Measurements from ENCODE around the gene SPTB. TPM values are rescaled to one million over a fixed set of nuclear protein-coding genes. Genes with fewer than 3 reads are reported as not detected.

SPTB gene
- total RNA-seq, 4 donors from 2014 or later = 0.13 to 3.8 (median 1.5) TPM

DNA sequence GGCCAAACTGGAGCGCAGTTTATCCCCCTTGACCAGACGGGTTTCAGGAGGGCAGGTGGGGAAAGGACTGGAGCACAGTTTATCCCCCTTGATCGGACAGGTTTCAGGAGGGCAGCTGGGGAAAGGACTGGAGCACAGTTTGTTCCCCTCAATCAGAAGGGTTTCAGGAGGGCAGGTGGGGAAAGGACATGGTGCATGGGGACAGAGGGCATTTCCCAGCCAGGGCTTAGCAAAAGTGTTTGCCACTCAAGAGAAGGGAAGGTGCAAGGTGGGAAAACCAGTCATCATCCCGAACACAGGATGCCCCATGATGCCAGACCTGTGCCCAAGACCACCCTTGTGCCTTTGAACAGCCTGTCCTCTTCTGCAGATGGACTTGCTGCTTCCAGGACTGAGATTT is 54.7 kb downstream of the SPTB start:
- no peak for DNase-seq
- no peaks in the 10 kb centered on the region for H3K9me3 ChIP-seq
- H3K36me3 ChIP-seq = no peaks in the 10 kb centered on the region
- 97 to 100% methylated on average over 2 to 3 of the region's 4 CpGs for WGBS, 2 donors
- no peak overlapping the region for H3K27ac ChIP-seq
- H3K4me3 ChIP-seq = no peak overlapping the region
- peaks cover 0 to 22% (median 0%) of the 10 kb centered on the region in 4 donors for H3K27me3 ChIP-seq
- TF ChIP-seq, protein P1, sequence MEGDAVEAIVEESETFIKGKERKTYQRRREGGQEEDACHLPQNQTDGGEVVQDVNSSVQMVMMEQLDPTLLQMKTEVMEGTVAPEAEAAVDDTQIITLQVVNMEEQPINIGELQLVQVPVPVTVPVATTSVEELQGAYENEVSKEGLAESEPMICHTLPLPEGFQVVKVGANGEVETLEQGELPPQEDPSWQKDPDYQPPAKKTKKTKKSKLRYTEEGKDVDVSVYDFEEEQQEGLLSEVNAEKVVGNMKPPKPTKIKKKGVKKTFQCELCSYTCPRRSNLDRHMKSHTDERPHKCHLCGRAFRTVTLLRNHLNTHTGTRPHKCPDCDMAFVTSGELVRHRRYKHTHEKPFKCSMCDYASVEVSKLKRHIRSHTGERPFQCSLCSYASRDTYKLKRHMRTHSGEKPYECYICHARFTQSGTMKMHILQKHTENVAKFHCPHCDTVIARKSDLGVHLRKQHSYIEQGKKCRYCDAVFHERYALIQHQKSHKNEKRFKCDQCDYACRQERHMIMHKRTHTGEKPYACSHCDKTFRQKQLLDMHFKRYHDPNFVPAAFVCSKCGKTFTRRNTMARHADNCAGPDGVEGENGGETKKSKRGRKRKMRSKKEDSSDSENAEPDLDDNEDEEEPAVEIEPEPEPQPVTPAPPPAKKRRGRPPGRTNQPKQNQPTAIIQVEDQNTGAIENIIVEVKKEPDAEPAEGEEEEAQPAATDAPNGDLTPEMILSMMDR (IDR thresholded peaks at IDR 0.05) = no peak
- TF ChIP-seq POLR2A (IDR thresholded peaks at IDR 0.05) = no peak
- H3K4me1 ChIP-seq = peaks cover 0 to 8% (median 5%) of the 10 kb centered on the region in 3 donors
- intact Hi-C loops (cut with DNase I) = loop anchor here (10.0 kb wide), 1 partner anchor 160 kb away; the partner anchor contains the start of gene FNTB

DNA sequence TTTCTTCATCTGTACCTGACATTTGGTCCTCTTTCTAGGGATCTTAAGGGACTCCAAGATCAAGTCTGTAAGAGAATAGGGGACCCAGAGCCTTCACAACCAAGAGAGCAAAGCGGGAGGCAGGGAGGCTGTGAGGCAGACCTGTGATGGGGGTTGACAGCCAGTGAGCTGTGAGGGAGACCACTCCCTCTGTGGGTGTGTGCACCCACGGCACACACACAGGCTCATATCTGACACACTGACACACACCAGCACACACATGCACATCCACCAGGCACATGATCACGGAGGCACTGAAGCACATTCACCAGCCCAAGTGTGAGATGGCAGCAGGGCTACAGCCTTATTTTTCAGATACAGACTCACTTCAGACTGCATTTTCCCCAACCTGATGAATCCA is 55.2 kb downstream of the SPTB start:
- intact Hi-C loops (cut with DNase I) = loop anchor here (10.0 kb wide), 1 partner anchor 160 kb away; the partner anchor contains the start of gene FNTB
- Histone ChIP-seq H3K27ac (no peak overlapping the region), H3K4me3 (no peak overlapping the region), H3K9me3 (no peaks in the 10 kb centered on the region), H3K36me3 (no peaks in the 10 kb centered on the region), H3K4me1 (peaks cover 0 to 8% (median 5%) of the 10 kb centered on the region in 3 donors), H3K27me3 (peaks cover 0 to 22% (median 0%) of the 10 kb centered on the region in 4 donors)
- 92 to 100% methylated on average over 1 to 3 of the region's 3 CpGs for WGBS, 2 donors
- DNase-seq = no peak
- TF ChIP-seq, protein P1 (IDR thresholded peaks at IDR 0.05) = no peak
- TF ChIP-seq POLR2A (IDR thresholded peaks at IDR 0.05) = no peak

DNA sequence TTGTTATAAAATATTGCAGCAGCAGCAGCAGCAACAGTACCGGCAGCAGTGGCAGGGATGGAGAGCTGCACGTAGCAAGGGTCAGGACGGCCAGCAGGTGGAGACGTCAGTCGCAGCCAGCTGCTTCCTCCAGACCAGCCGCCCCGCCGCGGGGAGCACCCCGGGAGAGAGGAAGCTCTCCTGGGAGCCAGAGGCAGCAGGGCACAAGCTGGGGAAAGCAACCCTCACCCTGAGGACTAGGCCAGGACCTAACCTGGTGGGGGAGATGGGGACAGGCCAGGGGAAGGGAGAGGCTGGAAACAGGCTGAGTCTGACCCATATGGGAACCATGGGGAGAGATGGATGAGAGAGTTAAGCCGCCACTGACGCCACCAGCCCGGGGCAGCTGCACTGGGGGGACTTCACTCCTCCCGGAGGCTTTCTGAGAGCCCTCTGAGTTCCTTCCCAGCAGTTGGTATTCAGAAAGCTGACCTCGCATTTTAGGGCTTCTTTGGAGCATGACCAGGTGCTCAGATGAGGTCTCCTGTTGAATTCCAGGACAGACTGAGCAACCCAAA is 56.3 kb downstream of the SPTB start:
- Histone ChIP-seq H3K36me3 (no peaks in the 10 kb centered on the region), H3K27me3 (peaks cover 0 to 29% (median 0%) of the 10 kb centered on the region in 4 donors), H3K4me1 (peaks cover 0 to 8% (median 5%) of the 10 kb centered on the region in 3 donors), H3K9me3 (no peaks in the 10 kb centered on the region), H3K4me3 (no peak overlapping the region), H3K27ac (no peak overlapping the region)
- 0 to 33% methylated on average over 3 of the region's 15 CpGs for WGBS, 2 donors
- TF ChIP-seq POLR2A (IDR thresholded peaks at IDR 0.05) = no peak
- TF ChIP-seq, protein P1 (IDR thresholded peaks at IDR 0.05) = peak; percentile 49 to 84 (median 76)
- DNase-seq = no peak
- intact Hi-C loops (cut with DNase I) = loop anchor here (10.0 kb wide), 1 partner anchor 161 kb away; the partner anchor contains the start of gene FNTB

DNA sequence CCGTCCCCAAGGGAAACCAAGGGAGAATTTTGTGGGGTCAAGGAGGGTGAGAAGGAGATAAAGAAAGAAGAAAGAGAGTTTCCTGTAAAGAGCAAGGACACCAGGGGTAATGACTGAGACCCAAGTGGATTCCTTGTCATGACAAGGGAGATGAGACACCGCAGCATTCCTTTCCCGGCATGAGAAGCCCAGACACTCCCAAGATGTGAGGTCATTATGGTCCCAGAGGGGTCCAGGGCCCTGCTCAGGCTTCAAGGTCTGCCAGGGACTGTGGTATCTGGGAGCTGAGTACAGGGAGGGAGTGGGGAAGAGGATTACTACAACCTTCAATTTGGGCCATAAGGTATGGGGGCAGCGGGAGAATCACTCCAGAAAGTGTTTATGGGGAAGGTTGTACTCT is 58.1 kb downstream of the SPTB start:
- Histone ChIP-seq H3K4me3 (no peak overlapping the region), H3K4me1 (peaks cover 0 to 8% (median 5%) of the 10 kb centered on the region in 3 donors), H3K27me3 (peaks cover 0 to 38% (median 0%) of the 10 kb centered on the region in 4 donors), H3K27ac (no peak overlapping the region), H3K9me3 (no peaks in the 10 kb centered on the region), H3K36me3 (no peaks in the 10 kb centered on the region)
- TF ChIP-seq POLR2A (IDR thresholded peaks at IDR 0.05) = no peak
- TF ChIP-seq, protein P1 (IDR thresholded peaks at IDR 0.05) = no peak
- intact Hi-C loops (cut with DNase I) = loop anchor here (10.0 kb wide), 1 partner anchor 163 kb away; the partner anchor contains the start of gene FNTB
- no peak for DNase-seq
- WGBS, 2 donors = 78 to 95% methylated on average over 4 of the region's 4 CpGs

GRCh38 chr14:64818151-64818550 is 61.6 kb downstream of the SPTB start:
- 94 to 96% methylated on average over 8 to 9 of the region's 9 CpGs for whole genome bisulfite sequencing, 2 donors

More at GRCh38 chr14:64818151-64818550, 61.6 kb downstream of the SPTB start:
- peaks cover 0 to 32% (median 0%) of the 10 kb centered on the region in 4 donors for H3K27me3 ChIP-seq
- H3K9me3 ChIP-seq = no peaks in the 10 kb centered on the region
- no peaks in the 10 kb centered on the region for H3K36me3 ChIP-seq
- TF ChIP-seq, protein P1 (IDR thresholded peaks at IDR 0.05) = no peak
- no peak for TF ChIP-seq POLR2A (IDR thresholded peaks at IDR 0.05)
- no peak overlapping the region for H3K4me3 ChIP-seq
- peaks cover 0 to 3% (median 0%) of the 10 kb centered on the region in 3 donors for H3K4me1 ChIP-seq
- intact Hi-C loops (cut with DNase I) = no loop called here
- DNase-seq = no peak
- H3K27ac ChIP-seq = no peak overlapping the region

All from esophagus squamous epithelium (tissue), 5 donors.